HepG2 (cell line): ENCODE data around the gene ATP2B3. TPM values are rescaled to one million over a fixed set of nuclear protein-coding genes. Genes with fewer than 3 reads are reported as not detected.

ENCODE experiments used
- CBX1 ChIP-seq: IDR thresholded peaks from one replicate; pipeline ENCODE4 v1.6.1; 2016; ENCODE audit warnings: antibody characterized with exemption, low read depth
- ETV5 ChIP-seq: IDR thresholded peaks from 2 replicates; pipeline ENCODE4 v1.6.1; 2018; ENCODE audit warnings: missing biosample characterization, missing genetic modification reagents, inconsistent platforms, borderline replicate concordance
- HDAC1 ChIP-seq: sonication (generic); formaldehyde crosslinking; IDR thresholded peaks from 2 replicates; pipeline ENCODE4 v1.5.1; 2020; ENCODE audit warnings: mild to moderate bottlenecking, missing genetic modification reagents
- IRF2 ChIP-seq: IDR thresholded peaks from 2 replicates; pipeline ENCODE4 v1.6.1; 2018; ENCODE audit warnings: missing genetic modification reagents, missing compliant biosample characterization
- PAXIP1 ChIP-seq: sonication (generic); formaldehyde crosslinking; conservative IDR thresholded peaks from 2 replicates; pipeline ENCODE4 v1.4.0; 2020; ENCODE audit warnings: mild to moderate bottlenecking, missing genetic modification reagents, moderate library complexity
- PHF5A ChIP-seq: IDR thresholded peaks from one replicate; pipeline ENCODE4 v1.6.1; 2018; ENCODE audit warnings: low read depth, missing genetic modification reagents; ENCODE audit not compliant: unreplicated experiment
- POLR2AphosphoS5 ChIP-seq: IDR thresholded peaks from 2 replicates; pipeline ENCODE4 v1.6.1; 2012; ENCODE audit warnings: low read depth, low read length
- POLR2G ChIP-seq: fragments of 200-400 bp; formaldehyde crosslinking; IDR thresholded peaks from 2 replicates; pipeline ENCODE4 v1.6.1; 2018; ENCODE audit warnings: mild to moderate bottlenecking, low read depth, low read length, moderate library complexity
- PRPF4 ChIP-seq: fragments of 200-400 bp; formaldehyde crosslinking; IDR thresholded peaks from 2 replicates; pipeline ENCODE4 v1.6.1; 2016; ENCODE audit warnings: low read length, low read depth; ENCODE audit not compliant: poor library complexity, severe bottlenecking
- RARA ChIP-seq: IDR thresholded peaks from 2 replicates; pipeline ENCODE4 v1.6.1; 2016; ENCODE audit warnings: missing genetic modification reagents, missing compliant biosample characterization
- RFX1 ChIP-seq: fragments of 450-650 bp; IDR thresholded peaks from 2 replicates; pipeline ENCODE4 v1.6.1; 2017
- SOX5 ChIP-seq: IDR thresholded peaks from 2 replicates; pipeline ENCODE4 v1.6.1; 2016; ENCODE audit warnings: borderline replicate concordance
- SRSF9 ChIP-seq: fragments of 200-400 bp; formaldehyde crosslinking; IDR thresholded peaks from 2 replicates; pipeline ENCODE4 v1.6.1; 2018; ENCODE audit warnings: borderline replicate concordance, mild to moderate bottlenecking, low read depth, low read length; ENCODE audit not compliant: insufficient read depth, poor library complexity, severe bottlenecking
- XRCC5 ChIP-seq: fragments of 200-400 bp; formaldehyde crosslinking; optimal IDR thresholded peaks from 2 replicates; pipeline ENCODE3; 2017; ENCODE audit warnings: mild to moderate bottlenecking, low read length
- YEATS4 ChIP-seq: sonication (generic); formaldehyde crosslinking; IDR thresholded peaks from 2 replicates; pipeline ENCODE4 v1.4.0; 2020; ENCODE audit warnings: missing genetic modification reagents, borderline replicate concordance
- ZNF143 ChIP-seq: sonication (generic); formaldehyde crosslinking; IDR thresholded peaks from 2 replicates; pipeline ENCODE4 v1.4.0; 2020; ENCODE audit warnings: missing genetic modification reagents
- ZNF550 ChIP-seq: sonication (generic); formaldehyde crosslinking; IDR thresholded peaks from 2 replicates; pipeline ENCODE4 v1.4.0; 2020; ENCODE audit warnings: mild to moderate bottlenecking, missing genetic modification reagents, borderline replicate concordance
- ZNF788 ChIP-seq: sonication (generic); formaldehyde crosslinking; IDR thresholded peaks from 2 replicates; pipeline ENCODE4 v1.5.0; 2020; ENCODE audit warnings: mild to moderate bottlenecking, missing genetic modification reagents, borderline replicate concordance
- polyA plus RNA-seq, 8 experiments: library from polyadenylated mRNA; depleted of rRNA in 3 of 8; stranded (reverse) in 7 of 8; unstranded in 1 of 8; fragments of >200 nt; fragmentation: Illumina TruSeq in 4 of 8; extraction: Trizol in 4 of 8; gene quantifications; 2 replicates each; pipeline versions ENCODE4 v1.2.1 to v1.2.3, GENCODE V29; 2011 to 2016; ENCODE audit warnings: low read depth in 4 of 8, missing spikeins in 1 of 8, mixed read lengths in 1 of 8; ENCODE audit not compliant: insufficient read depth in 1 of 8
- total RNA-seq, 5 experiments: library from RNA; depleted of rRNA; stranded (reverse); fragments of >200 nt; fragmentation: Illumina TruSeq; extraction: Trizol; gene quantifications; 2 replicates each; pipeline ENCODE4 v1.2.3, GENCODE V29; 2016; ENCODE audit warnings: low read depth in 1 of 5
- TF ChIP-seq, protein P1 (sequence below), 2 experiments: IDR thresholded peaks; 2 replicates each; pipeline ENCODE4 v1.6.1; 2011 to 2012; ENCODE audit warnings: low read length in 2 of 2, borderline replicate concordance in 1 of 2, low read depth in 1 of 2, mild to moderate bottlenecking in 1 of 2, moderate library complexity in 1 of 2
- TF ChIP-seq, protein P2 (sequence below): sonication (generic); formaldehyde crosslinking; conservative IDR thresholded peaks from 2 replicates; pipeline ENCODE4 v1.8.0; 2022; ENCODE audit warnings: mild to moderate bottlenecking, moderate library complexity, missing genetic modification reagents

ATP2B3 gene
- total and polyA plus RNA-seq, 2 of the 13 experiments (the other 11 are each of a cell fraction or from before 2014, with no cell fraction given): not detected

- TF ChIP-seq, protein P1, sequence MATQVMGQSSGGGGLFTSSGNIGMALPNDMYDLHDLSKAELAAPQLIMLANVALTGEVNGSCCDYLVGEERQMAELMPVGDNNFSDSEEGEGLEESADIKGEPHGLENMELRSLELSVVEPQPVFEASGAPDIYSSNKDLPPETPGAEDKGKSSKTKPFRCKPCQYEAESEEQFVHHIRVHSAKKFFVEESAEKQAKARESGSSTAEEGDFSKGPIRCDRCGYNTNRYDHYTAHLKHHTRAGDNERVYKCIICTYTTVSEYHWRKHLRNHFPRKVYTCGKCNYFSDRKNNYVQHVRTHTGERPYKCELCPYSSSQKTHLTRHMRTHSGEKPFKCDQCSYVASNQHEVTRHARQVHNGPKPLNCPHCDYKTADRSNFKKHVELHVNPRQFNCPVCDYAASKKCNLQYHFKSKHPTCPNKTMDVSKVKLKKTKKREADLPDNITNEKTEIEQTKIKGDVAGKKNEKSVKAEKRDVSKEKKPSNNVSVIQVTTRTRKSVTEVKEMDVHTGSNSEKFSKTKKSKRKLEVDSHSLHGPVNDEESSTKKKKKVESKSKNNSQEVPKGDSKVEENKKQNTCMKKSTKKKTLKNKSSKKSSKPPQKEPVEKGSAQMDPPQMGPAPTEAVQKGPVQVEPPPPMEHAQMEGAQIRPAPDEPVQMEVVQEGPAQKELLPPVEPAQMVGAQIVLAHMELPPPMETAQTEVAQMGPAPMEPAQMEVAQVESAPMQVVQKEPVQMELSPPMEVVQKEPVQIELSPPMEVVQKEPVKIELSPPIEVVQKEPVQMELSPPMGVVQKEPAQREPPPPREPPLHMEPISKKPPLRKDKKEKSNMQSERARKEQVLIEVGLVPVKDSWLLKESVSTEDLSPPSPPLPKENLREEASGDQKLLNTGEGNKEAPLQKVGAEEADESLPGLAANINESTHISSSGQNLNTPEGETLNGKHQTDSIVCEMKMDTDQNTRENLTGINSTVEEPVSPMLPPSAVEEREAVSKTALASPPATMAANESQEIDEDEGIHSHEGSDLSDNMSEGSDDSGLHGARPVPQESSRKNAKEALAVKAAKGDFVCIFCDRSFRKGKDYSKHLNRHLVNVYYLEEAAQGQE (IDR thresholded peaks at IDR 0.05; ENCODE audit: borderline replicate concordance in 1 of 2, low read depth in 1 of 2, low read length in 2 of 2): peak in 1 of 2 experiments; percentile 50; a peak in 1 of 4 replicates
- TF ChIP-seq RFX1 (no peak), IRF2 (CRISPR knock-in tag) (0 out of 2 replicates have a peak, but pooled peaks have one; percentile 9), ETV5 (CRISPR knock-in tag) (peak; percentile 28; the same call in 1 of the 2 replicates), ZNF788 (CRISPR knock-in tag) (0 out of 2 replicates have a peak, but pooled peaks have one; percentile 29), SOX5 (peak; percentile 29; the same call in 1 of the 2 replicates), POLR2AphosphoS5 (peak; percentile 27; the same call in 1 of the 2 replicates), ZNF143 (0 out of 2 replicates have a peak, but pooled peaks have one; percentile 35), XRCC5 (no peak), SRSF9 (no peak), RARA (peak; percentile 85), CBX1 (peak; percentile 39), HDAC1 (CRISPR knock-in tag) (0 out of 2 replicates have a peak, but pooled peaks have one; percentile 19), PAXIP1 (CRISPR knock-in tag) (peak; percentile 85), ZNF550 (CRISPR knock-in tag) (no peak), PRPF4 (no peak), POLR2G (peak; percentile 4; the same call in 1 of the 2 replicates), YEATS4 (CRISPR knock-in tag) (peak; percentile 43; the same call in 1 of the 2 replicates), PHF5A (CRISPR knock-in tag) (peak; percentile 79)
- TF ChIP-seq, protein P2, sequence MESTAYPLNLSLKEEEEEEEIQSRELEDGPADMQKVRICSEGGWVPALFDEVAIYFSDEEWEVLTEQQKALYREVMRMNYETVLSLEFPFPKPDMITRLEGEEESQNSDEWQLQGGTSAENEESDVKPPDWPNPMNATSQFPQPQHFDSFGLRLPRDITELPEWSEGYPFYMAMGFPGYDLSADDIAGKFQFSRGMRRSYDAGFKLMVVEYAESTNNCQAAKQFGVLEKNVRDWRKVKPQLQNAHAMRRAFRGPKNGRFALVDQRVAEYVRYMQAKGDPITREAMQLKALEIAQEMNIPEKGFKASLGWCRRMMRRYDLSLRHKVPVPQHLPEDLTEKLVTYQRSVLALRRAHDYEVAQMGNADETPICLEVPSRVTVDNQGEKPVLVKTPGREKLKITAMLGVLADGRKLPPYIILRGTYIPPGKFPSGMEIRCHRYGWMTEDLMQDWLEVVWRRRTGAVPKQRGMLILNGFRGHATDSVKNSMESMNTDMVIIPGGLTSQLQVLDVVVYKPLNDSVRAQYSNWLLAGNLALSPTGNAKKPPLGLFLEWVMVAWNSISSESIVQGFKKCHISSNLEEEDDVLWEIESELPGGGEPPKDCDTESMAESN (CRISPR knock-in tag): peak; percentile 64; the same call in 1 of the 2 replicates
Observed at GRCh38 chrX:153626863-153627674, 109.6 kb downstream of the ATP2B3 start (continued).
